HEK293 (cell line): ENCODE measurements around the gene LRRK1.

ENCODE experiments used
- CTCF ChIA-PET: fragments of 350-600 bp; formaldehyde crosslinking; extraction: SDS; loops from one replicate; lab custom pipeline; 2021; ENCODE audit warnings: antibody characterized with exemption; lab: Yijun Ruan, JAX
- POLR2A ChIA-PET: fragments of 300-600 bp; formaldehyde crosslinking; extraction: SDS; loops from one replicate; lab custom pipeline; 2020; ENCODE audit warnings: antibody characterized with exemption, inconsistent platforms; lab: Yijun Ruan, JAX
- H3K27ac ChIP-seq: fragments of 200-500 bp; sonication (Bioruptor generic); 2 replicates; pipeline ENCODE4 v1.5.1; 2014; ENCODE audit warnings: low read depth, low read length, control low read depth, inconsistent platforms; ENCODE audit errors: extremely low read depth
- H3K36me3 ChIP-seq, 2 experiments: fragments of 200-500 bp in 1 of 2; sonication (Bioruptor generic) in 1 of 2; 1 replicate in 1 of 2; 2 replicates in 1 of 2; pipeline ENCODE4 v1.5.1; 2014 to 2017; ENCODE audit warnings: inconsistent platforms in 2 of 2, low read length in 2 of 2; ENCODE audit not compliant: control insufficient read depth in 2 of 2, insufficient read depth in 1 of 2
- H3K4me1 ChIP-seq: fragments of 200-500 bp; sonication (Bioruptor generic); 2 replicates; pipeline ENCODE4 v1.5.1; 2014; ENCODE audit warnings: mild to moderate bottlenecking, low read length, inconsistent platforms; ENCODE audit not compliant: control insufficient read depth, insufficient read depth
- H3K4me3 ChIP-seq: 2 replicates; pipeline ENCODE4 v1.5.1; 2011; ENCODE audit warnings: low read depth, mild to moderate bottlenecking, control low read depth, low read length, moderate library complexity
- H3K9me3 ChIP-seq: fragments of 200-500 bp; sonication (Bioruptor generic); 2 replicates; pipeline ENCODE4 v1.5.1; 2014; ENCODE audit warnings: low read depth, low read length, inconsistent platforms; ENCODE audit not compliant: control insufficient read depth, insufficient read depth
- EGR2 ChIP-seq: fragments of 450-650 bp; formaldehyde crosslinking; IDR thresholded peaks from 2 replicates; pipeline ENCODE4 v1.5.1; 2016; ENCODE audit warnings: low read depth, missing biosample characterization, missing genetic modification characterization
- FEZF1 ChIP-seq: fragments of 450-650 bp; formaldehyde crosslinking; IDR thresholded peaks from 2 replicates; pipeline ENCODE4 v1.5.1; 2016; ENCODE audit warnings: missing biosample characterization, missing genetic modification characterization
- KLF10 ChIP-seq: fragments of 450-650 bp; IDR thresholded peaks from 2 replicates; pipeline ENCODE4 v1.5.1; 2018; ENCODE audit warnings: missing biosample characterization, mild to moderate bottlenecking, missing genetic modification characterization
- TCF7L2 ChIP-seq: IDR thresholded peaks from 2 replicates; pipeline ENCODE4 v1.6.1; 2011; ENCODE audit warnings: low read depth, mild to moderate bottlenecking, inconsistent platforms, low read length, moderate library complexity, borderline replicate concordance
- YY1 ChIP-seq: fragments of 450-650 bp; formaldehyde crosslinking; IDR thresholded peaks from 2 replicates; pipeline ENCODE4 v1.5.1; 2018; ENCODE audit warnings: missing biosample characterization, missing genetic modification characterization
- ZFHX2 ChIP-seq: fragments of 450-650 bp; formaldehyde crosslinking; conservative IDR thresholded peaks from 2 replicates; pipeline ENCODE4 v1.5.1; 2016; ENCODE audit warnings: missing biosample characterization, missing genetic modification characterization
- ZIC2 ChIP-seq: fragments of 450-650 bp; formaldehyde crosslinking; IDR thresholded peaks from 2 replicates; pipeline ENCODE4 v1.5.1; 2016; ENCODE audit warnings: missing biosample characterization, missing genetic modification characterization
- ZNF146 ChIP-seq: fragments of 450-650 bp; formaldehyde crosslinking; IDR thresholded peaks from 2 replicates; pipeline ENCODE4 v1.5.1; 2016; ENCODE audit warnings: missing biosample characterization, missing genetic modification characterization
- ZNF16 ChIP-seq: fragments of 450-650 bp; formaldehyde crosslinking; IDR thresholded peaks from 2 replicates; pipeline ENCODE4 v1.5.1; 2016; ENCODE audit warnings: low read depth, missing biosample characterization, missing genetic modification characterization
- ZNF19 ChIP-seq: fragments of 450-650 bp; formaldehyde crosslinking; IDR thresholded peaks from 2 replicates; pipeline ENCODE4; 2016; ENCODE audit warnings: missing biosample characterization, missing genetic modification characterization, low read depth
- ZNF2 ChIP-seq: fragments of 450-650 bp; formaldehyde crosslinking; IDR thresholded peaks from 2 replicates; pipeline ENCODE4 v1.5.1; 2016; ENCODE audit warnings: missing biosample characterization, missing genetic modification characterization
- ZNF239 ChIP-seq: fragments of 450-650 bp; formaldehyde crosslinking; IDR thresholded peaks from 2 replicates; pipeline ENCODE4 v1.5.1; 2016; ENCODE audit warnings: missing biosample characterization, missing genetic modification characterization
- ZNF335 ChIP-seq: fragments of 450-650 bp; formaldehyde crosslinking; conservative IDR thresholded peaks from 2 replicates; pipeline ENCODE4 v1.5.1; 2016; ENCODE audit warnings: missing biosample characterization, missing genetic modification characterization
- ZNF354C ChIP-seq: fragments of 450-650 bp; formaldehyde crosslinking; IDR thresholded peaks from 2 replicates; pipeline ENCODE4 v1.5.1; 2016; ENCODE audit warnings: missing biosample characterization, missing genetic modification characterization, low read depth, borderline replicate concordance
- ZNF48 ChIP-seq: fragments of 450-650 bp; formaldehyde crosslinking; IDR thresholded peaks from 2 replicates; pipeline ENCODE4 v1.5.1; 2016; ENCODE audit warnings: missing biosample characterization, missing genetic modification characterization
- ZNF549 ChIP-seq: fragments of 450-650 bp; IDR thresholded peaks from 2 replicates; pipeline ENCODE4 v1.5.1; 2018; ENCODE audit warnings: missing biosample characterization, missing genetic modification characterization, mild to moderate bottlenecking, inconsistent platforms, moderate library complexity
- ZNF558 ChIP-seq: fragments of 450-650 bp; formaldehyde crosslinking; IDR thresholded peaks from 2 replicates; pipeline ENCODE4 v1.5.1; 2016; ENCODE audit warnings: missing biosample characterization, missing genetic modification characterization
- ZNF624 ChIP-seq: fragments of 450-650 bp; formaldehyde crosslinking; IDR thresholded peaks from 2 replicates; pipeline ENCODE4 v1.5.1; 2017; ENCODE audit warnings: missing biosample characterization, missing genetic modification characterization
- ZNF626 ChIP-seq: fragments of 450-650 bp; sonication (Bioruptor Pico); formaldehyde crosslinking; IDR thresholded peaks from 2 replicates; pipeline ENCODE4 v1.5.1; 2018; ENCODE audit warnings: missing biosample characterization, missing genetic modification characterization, inconsistent platforms
- ZNF660 ChIP-seq: fragments of 450-650 bp; IDR thresholded peaks from 2 replicates; pipeline ENCODE4 v1.5.1; 2018; ENCODE audit warnings: missing biosample characterization, mild to moderate bottlenecking, missing genetic modification characterization
- ZNF664 ChIP-seq: fragments of 450-650 bp; formaldehyde crosslinking; IDR thresholded peaks from 2 replicates; pipeline ENCODE4 v1.5.1; 2016; ENCODE audit warnings: missing biosample characterization, missing genetic modification characterization
- ZNF76 ChIP-seq: fragments of 450-650 bp; formaldehyde crosslinking; IDR thresholded peaks from 2 replicates; pipeline ENCODE4; 2016; ENCODE audit warnings: low read depth, missing biosample characterization, missing genetic modification characterization, borderline replicate concordance
- ZNF776 ChIP-seq: fragments of 450-650 bp; formaldehyde crosslinking; IDR thresholded peaks from 2 replicates; pipeline ENCODE4 v1.5.0; 2017; ENCODE audit warnings: missing biosample characterization, missing genetic modification characterization, borderline replicate concordance
- ZSCAN23 ChIP-seq: fragments of 450-650 bp; formaldehyde crosslinking; IDR thresholded peaks from 2 replicates; pipeline ENCODE4 v1.5.1; 2016; ENCODE audit warnings: missing biosample characterization, missing genetic modification characterization
- TF ChIP-seq, protein P1 (sequence below): fragments of 450-650 bp; IDR thresholded peaks from 2 replicates; pipeline ENCODE4 v1.5.1; 2018; ENCODE audit warnings: missing biosample characterization, mild to moderate bottlenecking, missing genetic modification characterization
- TF ChIP-seq, protein P2 (sequence below): fragments of 450-650 bp; formaldehyde crosslinking; IDR thresholded peaks from 2 replicates; pipeline ENCODE4; 2016; ENCODE audit warnings: missing biosample characterization, missing genetic modification characterization
- TF ChIP-seq, protein P3 (sequence below): fragments of 450-650 bp; formaldehyde crosslinking; IDR thresholded peaks from 2 replicates; pipeline ENCODE4 v1.5.1; 2016; ENCODE audit warnings: missing biosample characterization, missing genetic modification characterization

LRRK1 gene

DNA sequence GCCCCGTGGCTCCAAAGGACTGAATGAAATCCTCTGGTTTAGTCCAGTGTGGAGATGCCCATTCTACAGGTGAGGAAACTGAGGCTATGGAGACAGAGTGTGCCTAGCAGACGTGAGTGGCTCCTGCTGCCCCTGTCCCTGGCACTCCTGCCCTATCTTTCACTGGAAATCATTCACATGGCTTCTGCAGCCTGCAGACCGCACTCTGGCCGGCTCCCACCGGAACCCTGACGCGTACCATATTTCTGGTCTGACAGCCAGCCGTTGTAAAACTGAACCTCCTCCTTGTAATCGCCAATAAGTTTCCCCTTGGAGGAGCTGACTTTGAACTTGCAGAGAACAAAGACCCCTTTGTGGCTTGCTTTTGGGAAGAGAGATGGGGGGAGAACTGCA is 196.2 kb downstream of the LRRK1 start (continued):
- TF ChIP-seq ZSCAN23 = no peak
- TF ChIP-seq ZNF16 (tag by site-specific recombination) = no peak
- no peak for TF ChIP-seq ZNF76
- TF ChIP-seq ZNF2 = no peak
- TF ChIP-seq ZNF354C (tag by site-specific recombination) = no peak
- no peak for TF ChIP-seq ZNF660 (tag by site-specific recombination)
- no peak for TF ChIP-seq ZNF624 (tag by site-specific recombination)

DNA sequence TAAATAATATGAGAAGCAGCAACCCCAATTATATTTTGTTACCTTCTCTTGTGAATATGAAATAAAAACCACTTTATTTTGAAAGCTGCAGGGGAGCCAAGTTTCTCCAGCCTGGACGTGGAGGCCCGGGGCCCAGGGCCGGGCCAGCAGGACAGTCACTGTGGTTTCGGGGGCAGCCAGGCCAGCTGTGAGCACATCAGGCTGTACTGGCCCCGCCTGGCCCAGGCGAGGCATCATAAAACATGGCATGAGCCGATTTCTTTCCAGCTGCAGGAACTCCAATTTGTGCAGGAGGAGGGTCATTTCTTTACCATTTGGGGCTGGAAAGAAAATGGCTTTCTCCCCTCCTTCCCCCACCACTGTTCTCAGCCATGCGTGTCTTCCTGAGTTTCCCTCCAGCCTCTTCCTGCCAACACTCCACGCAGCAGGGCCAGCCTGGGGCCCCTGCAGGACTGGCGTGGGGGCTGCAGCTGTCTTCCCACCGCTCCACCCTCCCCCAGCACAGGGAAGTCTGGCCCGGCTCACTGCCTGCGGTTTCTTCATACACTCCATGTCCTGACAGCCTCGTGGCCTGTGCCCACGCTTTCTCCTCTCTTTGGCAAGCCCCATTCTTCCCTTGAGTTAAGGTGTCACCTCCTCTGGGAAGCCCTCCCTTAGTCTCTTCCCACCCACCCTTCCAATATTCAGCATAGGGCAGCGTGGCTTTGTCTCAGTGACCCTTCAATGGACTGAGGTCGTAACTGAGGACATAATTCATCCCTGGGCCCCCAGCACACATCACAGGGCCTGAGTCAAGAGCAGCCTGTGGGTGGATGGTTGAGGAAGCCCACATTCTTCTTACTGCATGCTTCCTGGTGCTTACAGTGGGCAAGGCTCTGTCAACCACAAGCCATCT is 196.9 kb downstream of the LRRK1 start:
- ChIA-PET POLR2A (interaction anchor here (1.2 to 1.5 kb wide), 2 partner anchors 10 to 136 kb away, joined by 3 to 4 read pairs; partner anchors contain the start of gene CHSY1), CTCF (no interaction called here)
- Histone ChIP-seq H3K9me3 (no peaks in the 10 kb centered on the region), H3K4me3 (no peak overlapping the region), H3K4me1 (no peaks in the 10 kb centered on the region), H3K36me3 (no peaks in the 10 kb centered on the region), H3K27ac (no peak overlapping the region)
- TF ChIP-seq ZIC2 (tag by site-specific recombination) (peak; percentile 4; the same call in 1 of the 2 replicates), EGR2 (tag by site-specific recombination) (0 out of 2 replicates have a peak, but pooled peaks have one; percentile 49), ZFHX2 (tag by site-specific recombination) (peak; percentile 46)
- TF ChIP-seq, protein P1, sequence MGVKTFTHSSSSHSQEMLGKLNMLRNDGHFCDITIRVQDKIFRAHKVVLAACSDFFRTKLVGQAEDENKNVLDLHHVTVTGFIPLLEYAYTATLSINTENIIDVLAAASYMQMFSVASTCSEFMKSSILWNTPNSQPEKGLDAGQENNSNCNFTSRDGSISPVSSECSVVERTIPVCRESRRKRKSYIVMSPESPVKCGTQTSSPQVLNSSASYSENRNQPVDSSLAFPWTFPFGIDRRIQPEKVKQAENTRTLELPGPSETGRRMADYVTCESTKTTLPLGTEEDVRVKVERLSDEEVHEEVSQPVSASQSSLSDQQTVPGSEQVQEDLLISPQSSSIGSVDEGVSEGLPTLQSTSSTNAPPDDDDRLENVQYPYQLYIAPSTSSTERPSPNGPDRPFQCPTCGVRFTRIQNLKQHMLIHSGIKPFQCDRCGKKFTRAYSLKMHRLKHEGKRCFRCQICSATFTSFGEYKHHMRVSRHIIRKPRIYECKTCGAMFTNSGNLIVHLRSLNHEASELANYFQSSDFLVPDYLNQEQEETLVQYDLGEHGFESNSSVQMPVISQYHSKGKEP (tag by site-specific recombination) = peak; percentile 57; the same call in 1 of the 2 replicates
- TF ChIP-seq, protein P2, sequence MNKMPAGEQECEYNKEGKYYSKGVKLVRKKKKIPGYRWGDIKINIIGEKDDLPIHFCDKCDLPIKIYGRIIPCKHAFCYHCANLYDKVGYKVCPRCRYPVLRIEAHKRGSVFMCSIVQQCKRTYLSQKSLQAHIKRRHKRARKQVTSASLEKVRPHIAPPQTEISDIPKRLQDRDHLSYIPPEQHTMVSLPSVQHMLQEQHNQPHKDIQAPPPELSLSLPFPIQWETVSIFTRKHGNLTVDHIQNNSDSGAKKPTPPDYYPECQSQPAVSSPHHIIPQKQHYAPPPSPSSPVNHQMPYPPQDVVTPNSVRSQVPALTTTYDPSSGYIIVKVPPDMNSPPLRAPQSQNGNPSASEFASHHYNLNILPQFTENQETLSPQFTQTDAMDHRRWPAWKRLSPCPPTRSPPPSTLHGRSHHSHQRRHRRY = no peak

DNA sequence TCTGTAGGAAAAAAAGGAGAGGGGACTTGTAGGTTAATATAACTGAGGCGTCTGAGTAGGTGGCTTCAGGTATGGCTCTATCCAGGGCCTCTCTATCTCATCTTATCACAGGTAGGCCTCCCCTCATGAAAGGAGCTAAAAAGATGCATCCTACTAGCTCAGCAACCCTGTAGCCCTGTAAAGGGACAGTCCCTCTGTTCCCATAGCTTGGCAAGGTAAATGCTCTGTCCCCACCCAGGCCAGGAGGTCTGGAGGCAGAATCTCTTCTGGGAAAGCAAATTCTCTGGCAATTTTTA is 197.5 kb downstream of the LRRK1 start:
- POLR2A ChIA-PET = interaction anchor here (1.2 kb wide), 1 partner anchor 135 kb away, joined by 3 read pairs; the partner anchor contains the start of gene CHSY1
- H3K36me3 ChIP-seq = no peaks in the 10 kb centered on the region
- no peaks in the 10 kb centered on the region for H3K4me1 ChIP-seq
- H3K27ac ChIP-seq = no peak overlapping the region
- H3K4me3 ChIP-seq = no peak overlapping the region
- CTCF ChIA-PET = interaction anchor here (1.1 kb wide), 1 partner anchor 28 kb away, joined by 5 read pairs; no protein-coding TSS in a partner anchor
- no peaks in the 10 kb centered on the region for H3K9me3 ChIP-seq
- no peak for TF ChIP-seq ZNF146
- TF ChIP-seq ZNF239 (tag by site-specific recombination) = no peak
- no peak for TF ChIP-seq ZNF549 (tag by site-specific recombination)
- TF ChIP-seq KLF10 (tag by site-specific recombination) = no peak
- no peak for TF ChIP-seq ZNF664
- no peak for TF ChIP-seq ZNF48 (tag by site-specific recombination)
- no peak for TF ChIP-seq YY1 (tag by site-specific recombination)
- TF ChIP-seq FEZF1 = no peak
- no peak for TF ChIP-seq ZNF626 (tag by site-specific recombination)
- no peak for TF ChIP-seq ZNF19 (tag by site-specific recombination)
- no peak for TF ChIP-seq TCF7L2
- TF ChIP-seq ZNF558 (tag by site-specific recombination) = no peak
- TF ChIP-seq, protein P3, sequence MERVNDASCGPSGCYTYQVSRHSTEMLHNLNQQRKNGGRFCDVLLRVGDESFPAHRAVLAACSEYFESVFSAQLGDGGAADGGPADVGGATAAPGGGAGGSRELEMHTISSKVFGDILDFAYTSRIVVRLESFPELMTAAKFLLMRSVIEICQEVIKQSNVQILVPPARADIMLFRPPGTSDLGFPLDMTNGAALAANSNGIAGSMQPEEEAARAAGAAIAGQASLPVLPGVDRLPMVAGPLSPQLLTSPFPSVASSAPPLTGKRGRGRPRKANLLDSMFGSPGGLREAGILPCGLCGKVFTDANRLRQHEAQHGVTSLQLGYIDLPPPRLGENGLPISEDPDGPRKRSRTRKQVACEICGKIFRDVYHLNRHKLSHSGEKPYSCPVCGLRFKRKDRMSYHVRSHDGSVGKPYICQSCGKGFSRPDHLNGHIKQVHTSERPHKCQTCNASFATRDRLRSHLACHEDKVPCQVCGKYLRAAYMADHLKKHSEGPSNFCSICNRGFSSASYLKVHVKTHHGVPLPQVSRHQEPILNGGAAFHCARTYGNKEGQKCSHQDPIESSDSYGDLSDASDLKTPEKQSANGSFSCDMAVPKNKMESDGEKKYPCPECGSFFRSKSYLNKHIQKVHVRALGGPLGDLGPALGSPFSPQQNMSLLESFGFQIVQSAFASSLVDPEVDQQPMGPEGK (tag by site-specific recombination) = no peak
- TF ChIP-seq ZNF335 (tag by site-specific recombination) = no peak
- TF ChIP-seq ZNF776 (tag by site-specific recombination) = no peak
